Right lung (tissue), 5 donors: ENCODE data around the gene TBKBP1. TPM values are rescaled to one million over a fixed set of nuclear protein-coding genes. Genes with fewer than 3 reads are reported as not detected.

ENCODE experiments used
- DNase-seq, 2 donors: peaks; one replicate each; pipeline ENCODE4 v3.0.0-alpha.2; 2013
- polyA plus RNA-seq, 5 donors: library from polyadenylated mRNA; unstranded; fragments of 120-200 nt; gene quantifications; one replicate each; pipeline versions ENCODE4 v1.2.1 to v1.2.3, GENCODE V29; 2013; ENCODE audit warnings: inconsistent platforms in 1 of 5, low replicate concordance in 1 of 5; ENCODE audit not compliant: insufficient read length in 5 of 5, insufficient read depth in 1 of 5

TBKBP1 gene
- polyA plus RNA-seq, 5 donors, result 19.4 to 32.4 (median 29.4) TPM

DNA sequence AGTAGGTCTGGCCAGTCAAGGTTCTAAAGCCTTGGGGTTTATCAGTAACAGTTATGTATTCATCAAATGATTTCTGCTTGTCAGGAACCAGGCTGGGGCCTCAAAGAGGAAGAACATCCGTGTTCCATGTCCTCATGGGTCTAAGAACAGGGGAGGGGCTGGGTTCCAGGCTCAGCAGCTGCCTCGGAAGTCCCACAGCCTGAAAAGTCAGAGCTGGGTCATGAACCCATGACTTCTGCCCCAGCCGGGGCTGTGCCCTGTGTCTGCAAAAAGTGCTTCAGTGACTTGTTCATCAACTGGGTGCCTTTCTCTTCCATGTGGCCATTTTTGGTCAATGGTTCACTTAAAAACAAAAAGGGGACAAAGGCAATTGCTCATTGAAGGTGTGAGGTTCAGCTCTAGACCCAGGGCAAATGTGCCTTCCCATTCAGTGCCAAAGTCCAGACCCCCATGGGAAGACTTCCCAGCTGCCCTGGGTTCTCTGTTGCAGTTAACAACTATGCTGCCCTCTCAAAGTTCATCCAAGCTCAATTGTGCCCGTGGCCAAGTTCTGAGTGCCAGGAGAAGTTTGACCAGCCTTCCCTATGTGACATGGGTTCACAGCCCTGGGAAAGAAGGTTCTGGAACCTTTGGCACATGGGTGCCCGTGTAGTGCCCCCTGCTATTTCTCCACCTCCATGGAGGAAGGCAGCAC lies 18.5 kb downstream of the TBKBP1 start:
- DNase-seq, result no peak

DNA sequence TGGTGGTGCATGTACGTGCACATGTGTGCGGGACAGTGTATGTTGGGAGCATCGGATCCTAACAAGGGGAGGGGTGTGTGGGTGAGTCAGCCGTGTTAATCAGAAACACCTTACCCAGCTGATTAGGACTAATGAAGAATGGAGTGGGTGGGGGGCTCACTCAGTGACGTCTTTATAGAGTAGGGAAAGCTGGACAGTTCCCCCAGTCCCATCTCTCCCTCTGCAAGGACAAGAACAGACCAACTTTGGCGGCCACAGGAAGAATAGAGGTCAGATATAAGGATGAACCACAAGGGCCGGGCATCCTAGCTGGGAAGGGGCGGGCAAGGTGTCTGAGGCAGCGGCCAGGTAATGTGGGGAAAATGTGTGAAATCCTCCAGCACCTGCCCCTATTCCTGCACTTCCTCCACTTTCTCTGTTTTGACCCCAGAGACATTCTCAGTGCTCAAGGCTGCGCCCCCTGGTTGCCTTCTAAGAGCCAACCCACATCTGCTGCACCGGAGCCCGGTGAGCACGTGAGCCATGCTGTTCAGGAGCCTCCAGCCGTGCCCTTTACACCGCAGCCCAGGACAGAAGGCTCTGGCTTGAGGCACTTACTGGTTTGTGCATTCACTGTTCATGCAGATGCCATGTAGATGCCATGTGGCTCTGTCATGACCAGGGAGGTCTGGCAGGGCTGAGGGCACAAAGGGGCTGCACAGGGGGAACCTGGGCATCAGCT lies 20.2 kb downstream of the TBKBP1 start:
- DNase-seq, result no peak

- DNase-seq, result no peak
Measured at GRCh38 chr17:47714773-47715396, 20.9 kb downstream of the TBKBP1 start.

- no peak for DNase-seq
Measured at GRCh38 chr17:47715669-47716325, 21.8 kb downstream of the TBKBP1 start.

DNA sequence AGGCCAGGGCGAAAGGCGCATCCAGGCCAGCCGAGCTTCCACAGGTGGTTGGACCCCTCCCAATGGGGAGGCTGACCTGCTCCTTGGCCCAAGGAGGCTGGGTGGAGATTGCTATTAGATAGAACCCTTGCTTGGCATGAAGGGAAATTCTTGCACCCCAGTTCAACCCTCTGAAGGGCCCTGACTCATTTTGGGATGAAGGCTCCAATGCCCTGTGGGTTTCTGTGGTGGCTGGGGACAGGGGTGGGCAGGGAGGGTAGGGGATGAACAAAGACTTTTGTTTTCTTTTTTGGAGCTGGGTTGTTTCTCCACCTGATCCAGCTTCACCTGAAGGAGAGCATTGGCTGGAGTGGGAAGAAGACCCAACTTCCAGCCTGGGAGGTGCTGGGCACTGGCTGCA lies 22.4 kb downstream of the TBKBP1 start:
- no peak for DNase-seq

DNA sequence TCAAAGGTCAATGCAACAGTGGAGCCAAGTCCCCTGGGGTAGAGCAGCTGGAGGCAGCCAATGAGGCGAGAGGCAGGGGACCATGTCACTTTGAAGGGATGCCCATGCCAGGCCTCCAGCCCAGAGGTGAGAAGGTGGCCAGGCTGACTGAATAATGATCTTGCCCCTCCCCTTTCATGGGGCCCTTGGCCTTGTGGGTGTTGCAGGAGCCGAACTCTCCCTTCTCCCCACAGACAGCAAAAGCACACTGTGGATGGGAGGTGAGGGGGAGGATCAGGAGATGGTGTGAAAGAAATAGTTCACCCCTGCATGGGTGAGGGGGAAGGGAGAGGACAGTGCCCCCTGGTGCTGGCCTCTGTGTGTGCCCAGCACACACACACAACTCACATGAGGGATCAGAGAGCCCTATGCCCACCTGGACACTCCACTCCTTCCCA lies 23.3 kb downstream of the TBKBP1 start:
- DNase-seq, result no peak

DNA sequence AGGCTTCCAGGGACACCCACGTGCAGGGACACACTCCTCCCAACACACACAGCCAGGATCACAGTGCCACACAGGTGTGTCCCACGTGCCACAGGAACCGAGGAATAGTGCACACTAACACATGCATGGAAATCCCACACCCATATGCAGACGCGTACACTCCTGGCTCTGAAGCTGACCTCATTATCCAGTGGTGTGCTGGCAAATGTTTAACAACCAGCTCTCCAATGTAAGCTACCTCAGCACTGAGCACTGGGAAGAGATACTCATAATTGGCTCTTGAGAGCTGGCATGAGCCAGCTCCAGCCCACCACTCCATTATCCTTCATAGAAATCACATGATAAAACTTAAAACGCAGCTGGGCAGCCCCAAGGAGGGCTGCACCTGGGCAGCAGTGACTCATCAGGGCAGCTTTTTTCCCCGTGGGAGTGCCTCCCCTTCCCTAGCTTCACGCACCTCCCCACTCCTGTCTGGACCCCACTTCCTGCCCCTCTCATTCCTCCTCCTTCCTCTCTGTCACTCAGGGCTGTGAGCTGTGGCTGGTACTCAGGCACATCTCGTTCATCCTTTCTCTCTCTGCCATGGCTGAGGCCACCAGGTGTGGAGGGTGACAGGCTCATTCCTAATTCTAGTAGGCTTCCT lies 24.1 kb downstream of the TBKBP1 start:
- no peak for DNase-seq

DNA sequence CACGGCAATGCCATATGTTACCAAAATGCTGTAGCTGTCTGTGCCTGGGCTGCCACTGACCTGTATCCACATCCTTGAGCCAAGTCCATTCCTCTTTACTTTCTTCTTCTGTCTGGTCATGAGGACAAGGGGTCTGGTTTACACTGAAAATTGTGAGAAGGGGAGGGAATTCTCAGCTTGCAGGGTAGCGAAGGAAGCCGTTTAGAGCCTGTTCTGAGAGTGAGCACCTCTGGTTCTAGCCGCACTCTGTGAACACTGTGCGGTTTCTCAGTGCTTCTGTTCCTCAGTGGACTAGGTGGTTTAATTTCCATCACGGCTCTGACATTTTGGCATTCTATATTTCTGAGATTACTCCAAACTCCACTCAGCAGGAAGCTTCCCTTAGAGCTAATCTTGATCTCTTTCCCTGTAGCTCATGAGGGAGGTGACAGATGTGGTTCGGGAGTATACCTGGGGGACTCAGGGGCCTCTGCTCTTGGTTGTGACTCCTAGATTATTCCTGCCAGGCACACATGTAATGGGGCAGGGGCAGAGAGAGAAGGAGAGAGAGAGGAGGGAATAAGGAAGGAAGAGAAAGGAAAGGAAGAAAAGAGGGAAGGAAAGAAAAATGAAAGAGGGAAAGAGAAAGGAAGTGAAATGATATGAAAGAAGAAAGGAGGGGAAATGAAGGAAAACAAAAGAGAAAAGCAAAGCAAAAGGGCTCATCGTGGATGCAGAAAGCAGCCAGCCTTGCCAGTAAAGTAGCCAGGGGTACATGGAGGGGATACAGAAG lies 24.9 kb downstream of the TBKBP1 start:
- no peak for DNase-seq

- no peak for DNase-seq
Measured at GRCh38 chr17:47719411-47720152, 25.6 kb downstream of the TBKBP1 start.

DNA sequence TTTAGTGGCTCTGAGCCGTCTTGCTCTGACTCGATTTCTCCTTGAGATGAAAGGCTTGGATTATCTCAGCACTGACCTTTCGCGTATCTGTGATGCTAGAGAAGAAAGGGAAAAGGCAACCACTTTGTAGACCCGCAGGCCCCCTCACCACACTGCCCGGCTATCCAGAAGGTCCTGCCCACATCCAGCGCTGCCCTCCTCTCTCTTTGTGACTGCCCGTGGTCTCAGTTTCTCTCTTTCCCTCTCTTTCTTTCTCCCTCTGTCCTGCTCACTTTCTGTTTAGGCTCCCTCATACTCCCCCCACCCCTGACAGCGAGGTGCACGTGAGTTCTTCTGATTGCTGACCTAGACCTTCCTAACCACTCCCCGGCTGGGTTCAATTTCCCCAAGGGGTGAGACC lies 26.2 kb downstream of the TBKBP1 start:
- no peak for DNase-seq

DNA sequence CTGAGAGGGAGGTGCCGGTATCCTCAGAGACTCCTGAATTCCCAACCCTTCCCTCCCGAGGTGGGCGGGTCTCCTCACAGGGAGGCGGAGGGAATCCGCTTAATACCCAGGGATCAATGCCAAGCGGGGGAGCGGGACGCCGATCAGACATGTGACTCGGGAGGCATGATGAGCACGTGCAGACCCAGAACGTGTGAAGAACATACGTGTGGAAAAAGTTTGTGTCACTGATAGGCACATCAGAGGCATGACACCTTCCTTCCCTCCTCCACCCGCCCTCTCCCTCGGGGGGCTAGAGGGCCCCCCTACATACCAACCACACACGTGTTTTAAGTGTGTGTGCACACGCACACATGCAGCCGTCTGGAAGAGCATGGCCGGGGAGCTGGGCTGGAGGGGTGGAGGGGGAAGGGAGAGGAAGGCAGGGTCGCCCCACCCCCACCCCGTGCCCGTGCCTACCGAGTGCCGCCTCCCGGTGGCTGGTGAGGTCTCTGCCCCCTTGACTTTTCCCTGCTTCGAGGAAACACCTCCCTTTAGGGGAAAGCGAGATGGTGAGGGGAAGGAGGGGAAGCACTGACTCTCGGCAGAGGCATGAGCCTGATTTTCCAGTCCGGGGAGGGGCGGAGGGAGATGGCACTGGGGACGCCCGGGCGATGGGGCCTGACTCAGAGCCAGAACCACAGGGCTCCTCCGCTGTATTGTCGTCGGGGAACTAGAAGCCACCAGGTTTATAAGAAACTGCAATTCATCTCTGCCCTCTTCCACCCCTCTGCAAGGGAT lies 27.0 kb downstream of the TBKBP1 start:
- no peak for DNase-seq

DNA sequence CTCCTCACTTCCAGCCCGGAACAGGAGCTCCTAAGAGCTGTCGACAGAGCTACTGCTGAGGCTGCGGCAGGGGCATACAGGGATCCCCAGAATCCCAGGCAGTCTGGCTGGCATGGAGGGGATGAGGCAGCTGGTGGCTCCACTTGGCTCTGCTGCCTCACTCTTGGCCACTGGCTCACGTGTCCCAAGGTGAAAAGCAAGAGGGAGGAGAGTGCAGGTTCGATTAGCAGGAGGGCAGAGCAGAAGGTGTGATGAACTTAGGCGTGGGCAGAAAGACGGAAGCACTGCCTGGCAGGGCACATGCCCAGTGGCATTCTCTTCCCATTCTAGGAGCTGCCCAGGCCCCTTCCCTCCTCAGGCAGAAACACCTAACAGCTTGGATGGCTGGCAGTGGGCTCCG lies 27.8 kb downstream of the TBKBP1 start:
- no peak for DNase-seq

GRCh38 chr17:47724705-47725104 lies 30.7 kb downstream of the TBKBP1 start:
- DNase-seq, result no peak

GRCh38 chr17:47725446-47726111 lies 31.6 kb downstream of the TBKBP1 start:
- DNase-seq, result no peak

DNA sequence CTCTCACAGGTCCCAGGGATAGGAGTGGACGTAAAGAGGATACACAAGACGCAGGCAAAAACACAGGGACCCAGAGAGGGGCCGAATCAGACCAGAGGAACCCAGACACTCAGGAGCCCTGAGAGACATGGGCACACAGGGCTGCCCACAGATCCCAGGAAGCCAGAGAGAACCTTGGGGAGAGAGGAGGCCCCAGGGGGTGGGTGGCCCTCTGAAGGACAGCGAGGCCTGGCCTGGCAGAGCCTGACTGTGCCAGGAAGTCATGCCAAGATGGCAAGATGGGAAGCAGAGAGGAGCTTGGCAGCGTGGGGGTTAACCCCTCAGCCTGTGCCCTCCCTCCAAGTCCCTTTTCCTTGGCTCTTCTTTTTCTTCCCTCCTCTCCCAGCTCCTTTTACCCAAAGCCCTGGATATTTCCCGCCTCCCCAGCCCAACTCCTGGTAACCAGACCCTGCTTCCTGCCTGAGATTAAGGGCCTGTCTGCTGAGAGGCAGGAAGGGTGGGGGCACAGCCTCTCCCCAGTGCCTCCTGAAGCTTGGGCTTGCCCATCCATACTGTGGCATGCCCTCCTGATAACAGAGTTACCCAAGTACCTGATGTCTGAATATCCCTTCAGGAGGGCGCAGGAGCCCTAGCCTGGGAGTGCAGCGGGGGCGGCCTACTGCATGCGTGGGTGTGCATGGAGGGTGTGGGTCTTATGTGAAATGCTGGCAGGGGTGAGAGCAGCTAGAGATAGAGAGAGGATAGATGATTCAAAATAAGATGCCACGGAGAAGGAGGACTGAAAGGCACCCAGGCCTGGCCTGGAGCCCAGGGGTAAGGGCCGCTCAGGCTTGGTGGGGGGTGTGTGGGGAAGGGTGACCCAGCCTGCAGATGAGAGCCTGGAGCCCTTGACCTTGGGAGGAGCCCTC lies 33.1 kb downstream of the TBKBP1 start:
- DNase-seq, result no peak

GRCh38 chr17:47727704-47728036 lies 33.7 kb downstream of the TBKBP1 start:
- no peak for DNase-seq

GRCh38 chr17:47728214-47728877 lies 34.4 kb downstream of the TBKBP1 start:
- DNase-seq, result no peak

GRCh38 chr17:47729476-47729875 lies 35.5 kb downstream of the TBKBP1 start:
- DNase-seq, result no peak
